GM21717 (cell line): ENCODE measurements around the gene LRRC4C.
"Not testable (repeated sequence)": the region's sequence is repeated elsewhere in the genome, so short reads cannot be mapped to it uniquely, and the experiment has no call there.

Source experiments
- ATAC-seq: cut with Tn5 transposase; IDR thresholded peaks from one replicate; pipeline ENCODE4 v1.9.1; 2021; ENCODE audit warnings: mild to moderate bottlenecking, moderate library complexity; ENCODE audit not compliant: unreplicated experiment

Gene LRRC4C

GRCh38 chr11:40269865-40270264 is 1189.6 kb downstream of the LRRC4C start:
- no peak for ATAC-seq

GRCh38 chr11:40268551-40268950 is 1190.9 kb downstream of the LRRC4C start:
- no peak for ATAC-seq

- ATAC-seq, result no peak
Measured at GRCh38 chr11:40255457-40255856, 1204.0 kb downstream of the LRRC4C start.

- no peak for ATAC-seq
Measured at GRCh38 chr11:40253166-40253565, 1206.3 kb downstream of the LRRC4C start.

GRCh38 chr11:40252236-40252635 is 1207.2 kb downstream of the LRRC4C start:
- no peak for ATAC-seq

- ATAC-seq, result no peak
Measured at GRCh38 chr11:40246983-40247382, 1212.5 kb downstream of the LRRC4C start.

- ATAC-seq, result peak; percentile 99
Measured at GRCh38 chr11:40241524-40242051, 1217.9 kb downstream of the LRRC4C start.

GRCh38 chr11:40240284-40240683 is 1219.2 kb downstream of the LRRC4C start:
- ATAC-seq, result no peak

GRCh38 chr11:40236526-40236925 is 1222.9 kb downstream of the LRRC4C start:
- ATAC-seq, result no peak

- no peak for ATAC-seq
Measured at GRCh38 chr11:40235841-40236240, 1223.6 kb downstream of the LRRC4C start.

- ATAC-seq, result no peak
Measured at GRCh38 chr11:40230821-40231220, 1228.6 kb downstream of the LRRC4C start.

GRCh38 chr11:40228662-40229061 is 1230.8 kb downstream of the LRRC4C start:
- no peak for ATAC-seq

- peak; percentile 84 for ATAC-seq
Measured at GRCh38 chr11:40227730-40228129, 1231.7 kb downstream of the LRRC4C start.

GRCh38 chr11:40226654-40227053 is 1232.8 kb downstream of the LRRC4C start:
- no peak for ATAC-seq

GRCh38 chr11:40223596-40224330 is 1235.7 kb downstream of the LRRC4C start:
- ATAC-seq, result no peak

GRCh38 chr11:40219401-40219800 is 1240.1 kb downstream of the LRRC4C start:
- no peak for ATAC-seq

- ATAC-seq, result no peak
Measured at GRCh38 chr11:40215556-40215955, 1243.9 kb downstream of the LRRC4C start.

- ATAC-seq, result no peak
Measured at GRCh38 chr11:40207416-40207815, 1252.0 kb downstream of the LRRC4C start.

GRCh38 chr11:40204228-40204627 is 1255.2 kb downstream of the LRRC4C start:
- ATAC-seq, result no peak

GRCh38 chr11:40203606-40204005 is 1255.8 kb downstream of the LRRC4C start:
- ATAC-seq, result no peak

- no peak for ATAC-seq
Measured at GRCh38 chr11:40202589-40203270, 1256.7 kb downstream of the LRRC4C start.

GRCh38 chr11:40192590-40192989 is 1266.9 kb downstream of the LRRC4C start:
- not testable (repeated sequence) for ATAC-seq
